ENCODE results near the gene WDR59.

DNA sequence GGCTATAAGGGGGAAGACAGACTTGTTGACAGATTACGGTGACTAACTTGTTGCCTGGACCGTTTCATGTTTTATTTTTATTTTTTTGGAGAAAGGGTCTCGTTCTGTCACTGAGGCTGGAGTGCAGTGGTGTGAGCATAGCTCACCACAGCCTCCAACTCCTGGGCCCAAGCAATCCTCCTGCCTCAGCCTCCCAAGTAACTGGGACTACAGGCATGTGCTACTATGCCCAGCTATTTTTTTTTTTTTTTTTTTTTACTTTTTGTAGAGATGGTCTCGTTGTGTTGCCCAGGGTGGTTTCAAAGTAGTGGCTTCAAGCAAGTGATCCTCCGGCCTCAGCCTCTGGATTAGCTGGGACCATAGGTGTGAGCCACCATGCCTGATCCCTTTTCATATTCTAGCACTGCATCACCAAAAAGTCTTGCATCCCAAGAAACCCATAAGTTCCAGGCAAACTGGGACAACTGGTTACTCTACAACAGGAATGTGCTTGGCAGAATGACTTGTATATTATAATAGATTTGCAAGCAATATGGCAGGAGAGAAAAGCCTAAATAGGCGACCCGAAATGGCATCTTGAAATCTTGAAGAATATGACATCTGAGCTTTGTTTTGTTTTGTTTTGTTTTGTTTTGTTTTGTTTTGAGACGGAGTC, 2.2 kb upstream of the WDR59 start:
- TF ChIP-seq, protein P1, sequence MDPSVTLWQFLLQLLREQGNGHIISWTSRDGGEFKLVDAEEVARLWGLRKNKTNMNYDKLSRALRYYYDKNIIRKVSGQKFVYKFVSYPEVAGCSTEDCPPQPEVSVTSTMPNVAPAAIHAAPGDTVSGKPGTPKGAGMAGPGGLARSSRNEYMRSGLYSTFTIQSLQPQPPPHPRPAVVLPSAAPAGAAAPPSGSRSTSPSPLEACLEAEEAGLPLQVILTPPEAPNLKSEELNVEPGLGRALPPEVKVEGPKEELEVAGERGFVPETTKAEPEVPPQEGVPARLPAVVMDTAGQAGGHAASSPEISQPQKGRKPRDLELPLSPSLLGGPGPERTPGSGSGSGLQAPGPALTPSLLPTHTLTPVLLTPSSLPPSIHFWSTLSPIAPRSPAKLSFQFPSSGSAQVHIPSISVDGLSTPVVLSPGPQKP (IDR thresholded peaks at IDR 0.05; ENCODE audit: low read depth, low read length), result no peak
- TF ChIP-seq CTCF (IDR thresholded peaks at IDR 0.05) (no peak), KDM5A (IDR thresholded peaks at IDR 0.05) (no peak), MAFK (IDR thresholded peaks at IDR 0.05; ENCODE audit: partially characterized antibody) (no peak), POLR2A (IDR thresholded peaks at IDR 0.05; ENCODE audit: low read length) (no peak), FOSL2 (IDR thresholded peaks at IDR 0.05) (no peak), FOSL2 (CRISPR knock-in tag; IDR thresholded peaks at IDR 0.05) (no peak), CHD4 (IDR thresholded peaks at IDR 0.05; ENCODE audit: borderline replicate concordance) (no peak)
